ENCODE measurements around the gene DHRS7B.
A peak's percentile ranks its signal among the peaks of the same experiment; 100 is the strongest.

DHRS7B gene

GRCh38 chr17:21209511-21210175 lies 82.9 kb downstream of the DHRS7B start:
- DNase-seq, result no peak
- H3K27ac ChIP-seq (ENCODE audit: low read depth, low read length), result no peak overlapping the region
- H2BK5ac ChIP-seq (ENCODE audit: low read depth, low read length, poor library complexity), result no peak overlapping the region
- H3K14ac ChIP-seq (ENCODE audit: low read length), result no peak overlapping the region
- peaks cover 4 to 9% of the 10 kb centered on the region in 2 experiments for H3K4me1 ChIP-seq (ENCODE audit: control insufficient read depth in 1 of 2, insufficient read depth in 2 of 2, low read length in 2 of 2)
- no peak overlapping the region for H3K4me3 ChIP-seq (ENCODE audit: low read depth, low read length)
- H3K9ac ChIP-seq (ENCODE audit: low read length), result no peak overlapping the region
- H2BK12ac ChIP-seq (ENCODE audit: low read length), result no peak overlapping the region
- peaks cover 54% of the 10 kb centered on the region for H3K79me2 ChIP-seq (ENCODE audit: control insufficient read depth, insufficient read depth, low read length, poor library complexity)
- H3K9me3 ChIP-seq (ENCODE audit: insufficient read depth, low read depth, low read length), result no peaks in the 10 kb centered on the region
- no peak overlapping the region for H4K8ac ChIP-seq (ENCODE audit: low read depth, low read length)
- H3K4ac ChIP-seq (ENCODE audit: low read depth, low read length), result peak overlapping the region; percentile 97
- H3K23ac ChIP-seq (ENCODE audit: low read length), result no peak overlapping the region
- H4K12ac ChIP-seq (ENCODE audit: low read depth, low read length), result no peak overlapping the region
- no peak overlapping the region for H3K18ac ChIP-seq (ENCODE audit: low read length)
- no peak overlapping the region for H2AK5ac ChIP-seq (ENCODE audit: low read length)
- no peak overlapping the region for H4K91ac ChIP-seq (ENCODE audit: low read depth, low read length)
- H2AFZ ChIP-seq (ENCODE audit: insufficient read depth, low read length, poor library complexity), result no peak overlapping the region
- H3K4me2 ChIP-seq (ENCODE audit: low read length), result no peak overlapping the region
- H2BK120ac ChIP-seq (ENCODE audit: insufficient read depth, low read length, poor library complexity), result no peak overlapping the region
- H3K36me3 ChIP-seq (ENCODE audit: control insufficient read depth in 1 of 2, insufficient read depth in 2 of 2, low read length in 2 of 2), result peaks cover 27 to 36% of the 10 kb centered on the region in 2 experiments
- no peaks in the 10 kb centered on the region for H3K27me3 ChIP-seq (ENCODE audit: insufficient read depth, low read length)
- no CpG with 5 or more reads among the region's 17 CpGs for WGBS (ENCODE audit: extremely low coverage, insufficient coverage, insufficient read length)
- H3K79me1 ChIP-seq (ENCODE audit: low read length), result peaks cover 11% of the 10 kb centered on the region

DNA sequence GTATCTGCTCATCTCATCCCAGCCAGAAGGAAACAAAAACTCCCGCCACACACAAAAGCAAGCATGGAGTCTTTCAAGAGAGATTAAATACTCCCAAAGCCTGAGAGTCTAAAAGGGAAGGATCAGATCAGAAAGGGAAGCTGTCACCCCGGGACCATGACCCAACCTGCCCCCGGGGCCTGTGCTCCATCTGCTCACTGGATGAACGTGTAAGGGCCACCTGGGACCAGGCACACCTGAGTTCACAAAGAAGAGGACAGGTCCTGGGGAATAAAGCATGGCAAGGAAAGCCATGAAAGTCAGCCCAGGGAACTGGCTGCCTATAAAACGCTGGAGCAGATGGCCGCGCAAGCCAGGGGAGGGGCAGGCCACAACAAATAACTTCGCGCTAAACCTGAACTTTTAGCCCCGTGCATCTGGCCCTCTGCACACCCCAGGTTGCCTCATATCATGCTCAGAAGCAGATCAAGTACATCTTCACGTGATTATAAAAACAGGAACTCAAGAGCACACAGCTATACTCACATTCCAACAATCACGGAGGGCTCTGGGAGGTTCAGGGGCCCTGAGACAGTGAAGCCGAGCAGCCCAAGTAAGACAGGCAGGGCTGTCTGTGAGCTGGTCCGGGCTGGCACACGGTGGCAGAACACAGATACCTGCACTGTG lies 83.8 kb downstream of the DHRS7B start:
- Histone ChIP-seq H3K9me3 (ENCODE audit: insufficient read depth, low read depth, low read length) (no peaks in the 10 kb centered on the region), H3K9ac (ENCODE audit: low read length) (no peak overlapping the region), H3K18ac (ENCODE audit: low read length) (no peak overlapping the region), H3K4me3 (ENCODE audit: low read depth, low read length) (no peak overlapping the region), H2BK12ac (ENCODE audit: low read length) (no peak overlapping the region), H2BK5ac (ENCODE audit: low read depth, low read length, poor library complexity) (no peak overlapping the region), H3K4me2 (ENCODE audit: low read length) (no peak overlapping the region), H3K27me3 (ENCODE audit: insufficient read depth, low read length) (no peaks in the 10 kb centered on the region), H3K4me1 (ENCODE audit: control insufficient read depth in 1 of 2, insufficient read depth in 2 of 2, low read length in 2 of 2) (peaks cover 11 to 14% of the 10 kb centered on the region in 2 experiments), H3K36me3 (ENCODE audit: control insufficient read depth in 1 of 2, insufficient read depth in 2 of 2, low read length in 2 of 2) (peaks cover 27 to 30% of the 10 kb centered on the region in 2 experiments), H4K91ac (ENCODE audit: low read depth, low read length) (no peak overlapping the region), H3K79me1 (ENCODE audit: low read length) (peaks cover 18% of the 10 kb centered on the region), H3K27ac (ENCODE audit: low read depth, low read length) (no peak overlapping the region), H4K12ac (ENCODE audit: low read depth, low read length) (no peak overlapping the region), H3K23ac (ENCODE audit: low read length) (no peak overlapping the region), H2BK120ac (ENCODE audit: insufficient read depth, low read length, poor library complexity) (no peak overlapping the region), H4K8ac (ENCODE audit: low read depth, low read length) (no peak overlapping the region), H2AFZ (ENCODE audit: insufficient read depth, low read length, poor library complexity) (no peak overlapping the region), H2AK5ac (ENCODE audit: low read length) (no peak overlapping the region), H3K14ac (ENCODE audit: low read length) (no peak overlapping the region), H3K79me2 (ENCODE audit: control insufficient read depth, insufficient read depth, low read length, poor library complexity) (peaks cover 52% of the 10 kb centered on the region), H3K4ac (ENCODE audit: low read depth, low read length) (peak overlapping the region; percentile 97)
- DNase-seq, result no peak
- no CpG with 5 or more reads among the region's 15 CpGs for WGBS (ENCODE audit: extremely low coverage, insufficient coverage, insufficient read length)

DNA sequence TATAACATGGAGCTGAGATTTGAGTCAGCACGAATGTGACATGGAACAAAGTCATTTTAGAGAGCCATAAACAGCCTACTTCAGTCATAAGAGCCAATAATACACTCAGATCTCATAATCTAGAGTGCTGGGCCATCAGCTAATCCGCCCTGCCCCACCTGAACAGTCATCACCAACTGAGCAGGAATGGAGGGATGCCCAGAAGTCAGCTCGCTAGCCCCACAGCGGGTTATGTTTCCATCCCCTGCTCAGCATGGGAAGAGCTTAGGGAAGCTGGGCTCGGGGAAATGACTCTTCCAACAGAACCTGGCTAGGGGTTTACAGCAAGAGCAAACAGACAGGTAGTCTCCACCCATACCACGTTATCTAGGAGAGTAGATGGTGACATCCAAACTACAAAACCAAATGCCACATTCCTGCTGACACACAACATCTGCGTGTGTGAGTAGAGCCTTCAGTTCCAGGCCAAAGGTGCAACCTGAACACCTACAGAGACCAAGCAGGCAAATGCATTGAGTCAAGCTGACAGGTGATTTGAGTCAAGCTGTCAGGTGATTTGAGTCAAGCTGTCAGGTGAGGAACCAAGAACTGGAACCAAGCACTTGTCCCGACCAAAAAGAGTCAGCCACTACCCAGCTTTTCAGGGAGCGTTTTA lies 85.2 kb downstream of the DHRS7B start:
- Histone ChIP-seq H2BK120ac (ENCODE audit: insufficient read depth, low read length, poor library complexity) (no peak overlapping the region), H3K4me1 (ENCODE audit: control insufficient read depth in 1 of 2, insufficient read depth in 2 of 2, low read length in 2 of 2) (peaks cover 16 to 21% of the 10 kb centered on the region in 2 experiments), H3K4me3 (ENCODE audit: low read depth, low read length) (no peak overlapping the region), H3K9me3 (ENCODE audit: insufficient read depth, low read depth, low read length) (no peaks in the 10 kb centered on the region), H3K4ac (ENCODE audit: low read depth, low read length) (peak overlapping the region; percentile 81), H3K9ac (ENCODE audit: low read length) (no peak overlapping the region), H2BK12ac (ENCODE audit: low read length) (no peak overlapping the region), H2AK5ac (ENCODE audit: low read length) (no peak overlapping the region), H4K12ac (ENCODE audit: low read depth, low read length) (no peak overlapping the region), H4K91ac (ENCODE audit: low read depth, low read length) (no peak overlapping the region), H4K8ac (ENCODE audit: low read depth, low read length) (no peak overlapping the region), H3K18ac (ENCODE audit: low read length) (no peak overlapping the region), H3K36me3 (ENCODE audit: control insufficient read depth in 1 of 2, insufficient read depth in 2 of 2, low read length in 2 of 2) (peaks cover 24 to 28% of the 10 kb centered on the region in 2 experiments), H3K4me2 (ENCODE audit: low read length) (no peak overlapping the region), H2BK5ac (ENCODE audit: low read depth, low read length, poor library complexity) (no peak overlapping the region), H3K27me3 (ENCODE audit: insufficient read depth, low read length) (no peaks in the 10 kb centered on the region), H2AFZ (ENCODE audit: insufficient read depth, low read length, poor library complexity) (no peak overlapping the region), H3K79me1 (ENCODE audit: low read length) (peaks cover 18% of the 10 kb centered on the region), H3K14ac (ENCODE audit: low read length) (no peak overlapping the region), H3K27ac (ENCODE audit: low read depth, low read length) (no peak overlapping the region), H3K23ac (ENCODE audit: low read length) (peak overlapping the region; percentile 8), H3K79me2 (ENCODE audit: control insufficient read depth, insufficient read depth, low read length, poor library complexity) (peaks cover 49% of the 10 kb centered on the region)
- WGBS (ENCODE audit: extremely low coverage, insufficient coverage, insufficient read length), result no CpG with 5 or more reads among the region's 9 CpGs
- DNase-seq, result peak; percentile 88 to 93

GRCh38 chr17:21212826-21213637 lies 86.3 kb downstream of the DHRS7B start:
- Histone ChIP-seq H3K4me1 (ENCODE audit: control insufficient read depth in 1 of 2, insufficient read depth in 2 of 2, low read length in 2 of 2) (peaks cover 16 to 21% of the 10 kb centered on the region in 2 experiments), H2BK5ac (ENCODE audit: low read depth, low read length, poor library complexity) (peak overlapping the region; percentile 97), H3K18ac (ENCODE audit: low read length) (no peak overlapping the region), H3K9me3 (ENCODE audit: insufficient read depth, low read depth, low read length) (no peaks in the 10 kb centered on the region), H3K14ac (ENCODE audit: low read length) (peak overlapping the region; percentile 98), H3K23ac (ENCODE audit: low read length) (no peak overlapping the region), H2BK12ac (ENCODE audit: low read length) (no peak overlapping the region), H4K91ac (ENCODE audit: low read depth, low read length) (peak overlapping the region; percentile 98), H3K4me2 (ENCODE audit: low read length) (peak overlapping the region; percentile 88), H4K8ac (ENCODE audit: low read depth, low read length) (peak overlapping the region; percentile 99), H3K27me3 (ENCODE audit: insufficient read depth, low read length) (no peaks in the 10 kb centered on the region), H3K9ac (ENCODE audit: low read length) (peak overlapping the region; percentile 99), H4K12ac (ENCODE audit: low read depth, low read length) (no peak overlapping the region), H3K79me1 (ENCODE audit: low read length) (peaks cover 18% of the 10 kb centered on the region), H3K4ac (ENCODE audit: low read depth, low read length) (peak overlapping the region; percentile 98), H2BK120ac (ENCODE audit: insufficient read depth, low read length, poor library complexity) (peak overlapping the region; percentile 92), H3K27ac (ENCODE audit: low read depth, low read length) (no peak overlapping the region), H3K36me3 (ENCODE audit: control insufficient read depth in 1 of 2, insufficient read depth in 2 of 2, low read length in 2 of 2) (peaks cover 24 to 26% of the 10 kb centered on the region in 2 experiments), H3K79me2 (ENCODE audit: control insufficient read depth, insufficient read depth, low read length, poor library complexity) (peaks cover 49% of the 10 kb centered on the region), H2AFZ (ENCODE audit: insufficient read depth, low read length, poor library complexity) (no peak overlapping the region), H3K4me3 (ENCODE audit: low read depth, low read length) (peak overlapping the region; percentile 96), H2AK5ac (ENCODE audit: low read length) (peak overlapping the region; percentile 80)
- DNase-seq, result no peak
- WGBS (ENCODE audit: extremely low coverage, insufficient coverage, insufficient read length), result no CpG with 5 or more reads among the region's 18 CpGs
